H7 (cell line): Measurements from ENCODE around the gene CDH8. TPM values are rescaled to one million over a fixed set of nuclear protein-coding genes. Genes with fewer than 3 reads are reported as not detected.
A peak's percentile ranks its signal among the peaks of the same experiment; 100 is the strongest.

Experiments used
- DNase-seq: peaks from one replicate; pipeline ENCODE4 v3.0.0; 2012
- H3K27me3 ChIP-seq: 2 replicates; pipeline ENCODE4 v1.6.0; 2011; ENCODE audit warnings: mild to moderate bottlenecking, low read length; ENCODE audit not compliant: control insufficient read depth, insufficient read depth
- H3K36me3 ChIP-seq: replicated peaks from 2 replicates; pipeline ENCODE4 v1.5.1; 2011; ENCODE audit warnings: low read length; ENCODE audit not compliant: control insufficient read depth, insufficient read depth
- H3K4me3 ChIP-seq: 2 replicates; pipeline ENCODE4 v1.5.1; 2011; ENCODE audit warnings: low read depth, mild to moderate bottlenecking, control low read depth, low read length, moderate library complexity; ENCODE audit not compliant: insufficient read depth
- total RNA-seq: library from RNA; depleted of rRNA; stranded (reverse); fragments of >200 nt; shearing (Covaris generic); gene quantifications from 2 replicates; pipeline ENCODE4 v1.2.3, GENCODE V29; 2014

CDH8 gene
- total RNA-seq, 1 experiment from 2014 or later = 0.87 TPM

DNA sequence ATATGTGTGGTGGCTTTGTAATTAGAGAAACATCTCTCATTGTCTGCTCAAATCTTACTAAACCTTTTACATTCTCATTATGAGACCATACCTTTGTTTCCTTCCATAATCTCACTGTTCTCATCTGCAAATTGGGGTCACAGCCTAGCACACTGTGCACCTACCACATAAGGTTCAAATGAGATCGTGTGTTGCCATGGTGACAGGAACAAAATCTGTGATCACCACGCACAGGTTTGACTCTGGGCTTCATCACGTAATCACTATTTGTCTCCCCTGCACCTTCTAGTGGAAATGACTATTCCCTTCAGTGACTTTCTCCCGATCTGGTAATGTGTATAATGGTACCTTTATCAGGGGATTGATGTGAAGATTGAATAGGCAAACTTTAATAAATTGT lies 26.1 kb downstream of the CDH8 start:
- no peaks in the 10 kb centered on the region for H3K27me3 ChIP-seq
- no peaks in the 10 kb centered on the region for H3K36me3 ChIP-seq
- DNase-seq = no peak
- H3K4me3 ChIP-seq = no peak overlapping the region

DNA sequence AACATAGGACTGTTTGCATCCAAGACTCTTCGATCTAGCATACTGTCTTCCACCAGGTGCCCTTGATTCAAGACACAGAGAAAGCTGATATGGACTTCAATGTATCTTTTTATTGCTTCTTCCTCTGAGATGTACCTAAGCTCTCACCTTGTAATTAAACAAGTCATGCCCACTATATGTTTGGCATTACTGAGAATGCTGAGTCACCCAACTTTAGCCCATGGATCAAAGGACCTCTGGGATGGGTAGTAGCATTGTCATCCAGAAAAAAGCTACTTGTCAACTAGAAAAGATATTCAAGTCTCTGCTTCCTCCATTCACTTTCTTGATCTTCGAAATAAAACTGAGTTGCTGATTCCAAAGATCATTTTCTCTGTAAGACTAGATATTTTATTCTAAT lies 37.8 kb downstream of the CDH8 start:
- DNase-seq = no peak
- Histone ChIP-seq H3K36me3 (no peaks in the 10 kb centered on the region), H3K27me3 (no peaks in the 10 kb centered on the region), H3K4me3 (no peak overlapping the region)

GRCh38 chr16:61993108-61993507 lies 43.1 kb downstream of the CDH8 start:
- Histone ChIP-seq H3K4me3 (no peak overlapping the region), H3K27me3 (no peaks in the 10 kb centered on the region), H3K36me3 (no peaks in the 10 kb centered on the region)
- no peak for DNase-seq

DNA sequence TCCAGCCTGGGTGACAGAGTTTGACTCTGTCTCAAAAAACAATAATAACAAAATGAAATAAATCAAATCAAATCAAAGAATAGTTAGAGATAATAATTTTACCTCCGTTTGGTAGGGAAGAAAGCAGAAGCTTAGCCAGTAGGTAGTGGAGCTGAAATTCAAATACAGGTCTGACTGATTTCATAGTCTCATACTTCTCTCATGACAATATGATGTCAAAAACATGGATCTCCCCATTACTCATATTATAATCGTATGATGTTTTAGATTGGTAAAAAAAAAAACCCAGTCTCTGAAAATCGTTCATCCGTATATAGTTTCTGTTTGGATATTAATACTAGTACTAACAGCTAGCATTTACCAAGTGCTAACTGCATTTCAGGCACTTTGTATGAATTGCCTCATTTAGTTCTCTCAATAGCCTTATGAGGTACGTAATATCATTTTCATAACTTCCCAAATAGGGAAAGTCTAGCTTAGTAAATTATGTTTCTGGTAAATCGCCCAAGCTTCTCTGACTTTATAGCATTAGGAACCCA lies 48.7 kb downstream of the CDH8 start:
- no peak for DNase-seq
- Histone ChIP-seq H3K4me3 (no peak overlapping the region), H3K27me3 (no peaks in the 10 kb centered on the region), H3K36me3 (no peaks in the 10 kb centered on the region)

- H3K4me3 ChIP-seq = no peak overlapping the region
- DNase-seq = no peak
- H3K27me3 ChIP-seq = no peaks in the 10 kb centered on the region
- H3K36me3 ChIP-seq = no peaks in the 10 kb centered on the region
Observed at GRCh38 chr16:61969077-61969382, 67.2 kb downstream of the CDH8 start.

- Histone ChIP-seq H3K36me3 (no peaks in the 10 kb centered on the region), H3K27me3 (no peaks in the 10 kb centered on the region), H3K4me3 (no peak overlapping the region)
- peak; percentile 12 for DNase-seq
Observed at GRCh38 chr16:61968242-61969076, 67.8 kb downstream of the CDH8 start.

DNA sequence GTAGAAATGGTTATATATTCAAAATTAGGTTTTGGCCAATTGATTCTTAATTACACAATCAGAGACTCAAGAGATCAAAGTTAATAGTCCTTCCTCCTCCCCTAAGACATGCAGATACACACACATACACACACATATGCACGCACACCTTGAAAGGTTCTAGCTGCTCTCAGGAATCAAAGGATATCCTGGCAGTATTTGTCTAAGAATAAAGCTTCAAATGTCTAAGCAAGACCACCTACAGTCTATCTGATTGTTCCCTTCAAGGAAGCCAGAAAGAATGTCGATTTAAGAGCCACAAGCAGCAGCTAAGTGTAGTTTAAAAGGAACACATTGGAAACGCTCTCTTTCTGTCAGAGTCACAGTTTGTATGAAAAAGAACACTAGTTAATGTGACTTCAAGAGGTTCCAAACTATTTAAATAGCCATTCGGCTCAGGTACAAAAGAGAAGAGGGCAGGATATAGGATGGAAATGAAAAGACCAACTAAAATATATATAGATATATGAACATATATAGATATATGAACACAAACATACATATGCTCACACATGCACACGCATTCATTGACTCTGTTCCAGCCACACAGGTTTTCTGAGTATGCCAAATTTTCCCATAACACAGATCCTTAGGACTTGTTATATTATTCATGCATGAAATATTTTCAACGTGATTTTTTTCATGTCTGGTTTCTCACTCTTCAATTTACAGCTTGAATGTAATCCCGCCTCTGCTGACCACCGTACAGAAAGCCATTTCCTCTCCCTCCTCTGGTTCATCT lies 79.0 kb downstream of the CDH8 start:
- DNase-seq = peak; percentile 6
- Histone ChIP-seq H3K4me3 (no peak overlapping the region), H3K36me3 (no peaks in the 10 kb centered on the region), H3K27me3 (no peaks in the 10 kb centered on the region)

DNA sequence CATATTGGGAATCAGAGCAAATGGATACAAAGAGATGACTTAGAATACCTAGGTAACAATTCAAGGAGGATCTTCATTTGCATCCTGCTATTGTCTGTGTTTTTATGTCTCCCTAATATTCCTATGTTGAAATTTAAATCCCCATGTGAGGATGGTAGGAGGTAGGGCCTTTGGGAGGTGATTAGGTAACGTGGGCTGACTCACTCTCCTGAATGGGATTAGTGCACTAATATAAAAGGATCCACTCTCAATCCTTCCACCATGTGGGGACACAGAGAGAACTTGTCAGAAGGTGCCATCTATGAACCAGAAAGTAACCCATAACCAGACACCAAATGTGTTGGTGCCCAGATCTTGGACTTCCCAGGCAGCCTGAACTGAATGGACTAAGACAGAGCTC lies 83.4 kb downstream of the CDH8 start:
- DNase-seq = no peak
- Histone ChIP-seq H3K4me3 (no peak overlapping the region), H3K27me3 (no peaks in the 10 kb centered on the region), H3K36me3 (no peaks in the 10 kb centered on the region)

DNA sequence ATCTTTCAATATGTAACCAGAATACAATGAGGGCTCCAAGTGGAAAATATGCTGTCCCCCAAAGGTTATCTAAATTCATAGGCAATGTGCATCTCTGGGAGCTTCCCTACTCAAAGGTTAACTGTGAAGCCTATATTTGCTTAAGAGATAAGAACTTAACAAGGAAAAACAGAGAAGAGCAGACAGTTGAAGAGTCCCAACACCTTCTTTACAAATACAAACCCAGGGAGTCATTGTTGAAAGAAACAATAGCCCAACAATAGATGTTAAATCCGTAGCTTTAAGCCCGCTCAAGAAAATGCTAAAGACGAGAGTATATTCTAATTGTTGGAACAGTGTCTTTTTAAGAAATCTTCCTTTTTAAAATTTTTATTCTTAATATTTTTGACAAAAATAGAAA lies 87.8 kb downstream of the CDH8 start:
- DNase-seq = no peak
- H3K27me3 ChIP-seq = no peaks in the 10 kb centered on the region
- no peaks in the 10 kb centered on the region for H3K36me3 ChIP-seq
- H3K4me3 ChIP-seq = no peak overlapping the region

DNA sequence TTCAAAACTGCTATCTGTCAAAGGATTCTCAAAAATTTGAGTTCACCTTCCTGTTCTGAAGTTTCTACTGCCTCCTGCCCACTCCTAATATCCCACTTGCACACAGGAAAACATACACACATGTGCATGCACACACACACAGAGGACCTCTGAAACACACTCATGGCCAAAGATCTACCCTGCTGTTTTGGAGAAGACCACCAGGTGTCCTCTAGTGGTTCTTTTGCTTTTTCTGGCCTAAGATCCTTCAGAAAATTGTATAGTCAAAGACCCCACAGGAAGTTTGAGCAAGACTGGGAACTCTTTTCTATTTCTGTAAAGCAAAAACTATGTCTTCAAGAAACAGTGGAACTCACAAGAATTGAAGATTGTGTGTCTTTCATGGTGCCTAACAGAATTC lies 90.2 kb downstream of the CDH8 start:
- H3K36me3 ChIP-seq = no peaks in the 10 kb centered on the region
- H3K27me3 ChIP-seq = no peaks in the 10 kb centered on the region
- DNase-seq = no peak
- H3K4me3 ChIP-seq = no peak overlapping the region

GRCh38 chr16:61945511-61945910 lies 90.7 kb downstream of the CDH8 start:
- Histone ChIP-seq H3K4me3 (no peak overlapping the region), H3K36me3 (no peaks in the 10 kb centered on the region), H3K27me3 (no peaks in the 10 kb centered on the region)
- DNase-seq = no peak

DNA sequence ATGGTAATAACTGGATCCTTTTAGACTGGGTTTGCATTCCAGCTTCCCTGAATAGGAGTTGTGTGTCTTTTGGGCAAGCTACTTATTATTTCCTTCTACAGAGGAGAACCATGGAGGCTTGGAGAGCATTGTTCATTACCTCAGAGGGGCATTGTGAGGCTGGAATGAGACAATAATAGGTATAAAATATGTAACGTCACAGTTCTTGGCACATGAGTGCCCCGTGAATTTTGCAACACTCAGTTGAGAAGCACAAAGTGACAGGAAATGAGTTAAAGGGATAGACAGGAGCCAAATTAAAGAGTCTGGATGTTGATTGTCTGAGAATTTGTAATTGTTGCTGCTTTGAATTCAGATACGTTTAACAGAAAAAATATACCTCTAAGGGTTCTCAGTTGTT lies 92.2 kb downstream of the CDH8 start:
- no peak overlapping the region for H3K4me3 ChIP-seq
- no peaks in the 10 kb centered on the region for H3K36me3 ChIP-seq
- DNase-seq = no peak
- no peaks in the 10 kb centered on the region for H3K27me3 ChIP-seq

- Histone ChIP-seq H3K27me3 (no peaks in the 10 kb centered on the region), H3K36me3 (no peaks in the 10 kb centered on the region), H3K4me3 (no peak overlapping the region)
- DNase-seq = no peak
Observed at GRCh38 chr16:61940611-61941010, 95.6 kb downstream of the CDH8 start.

GRCh38 chr16:61937646-61938045 lies 98.6 kb downstream of the CDH8 start:
- no peak for DNase-seq
- H3K36me3 ChIP-seq = no peaks in the 10 kb centered on the region
- H3K4me3 ChIP-seq = no peak overlapping the region
- H3K27me3 ChIP-seq = no peaks in the 10 kb centered on the region

GRCh38 chr16:61936522-61936921 lies 99.7 kb downstream of the CDH8 start:
- Histone ChIP-seq H3K4me3 (no peak overlapping the region), H3K27me3 (no peaks in the 10 kb centered on the region), H3K36me3 (no peaks in the 10 kb centered on the region)
- DNase-seq = peak; percentile 35
